GM12878 (cell line): ENCODE data around the gene PALLD. TPM values are rescaled to one million over a fixed set of nuclear protein-coding genes. Genes with fewer than 3 reads are reported as not detected.

Source experiments
- ATAC-seq: fragments of 200-7000 bp; cut with Tn5 transposase; 3 replicates; pipeline ENCODE4 v1.9.1; 2020; ENCODE audit warnings: mild to moderate bottlenecking, moderate library complexity
- BruUV-seq: library from RNA; stranded (reverse); fragments of 400-500 nt; replicated peaks from 2 replicates; lab custom pipeline; 2021; lab: Mats Ljungman, UMichigan
- CTCF ChIA-PET: fragments of 300-600 bp; sonication (Branson Sonifier 250); formaldehyde crosslinking; extraction: SDS; loops from one replicate; lab custom pipeline; 2021; ENCODE audit warnings: inconsistent platforms; lab: Yijun Ruan, JAX
- POLR2A ChIA-PET: fragments of 350-600 bp; formaldehyde crosslinking; extraction: SDS; loops from one replicate; lab custom pipeline; 2021; ENCODE audit warnings: inconsistent platforms; lab: Charles Lee
- RAD21 ChIA-PET: fragments of 300-600 bp; sonication (Branson Sonifier 250); formaldehyde crosslinking; loops from one replicate; lab custom pipeline; 2023; ENCODE audit warnings: antibody characterized with exemption; ENCODE audit not compliant: unreplicated experiment; lab: Charles Lee
- SMC1A ChIA-PET: fragments of 300-600 bp; sonication (Branson Sonifier 250); formaldehyde crosslinking; loops from one replicate; lab custom pipeline; 2023; ENCODE audit not compliant: unreplicated experiment, uncharacterized antibody; lab: Charles Lee
- DNase-seq: peaks from one replicate; pipeline ENCODE4 v3.0.0-alpha.2; 2011; ENCODE audit warnings: low read depth, low spot score
- FAIRE-seq: peaks from 3 replicates; lab custom pipeline; 2011; peaks lifted over from hg19 to GRCh38; lab: Jason Lieb, UNC
- H2AFZ ChIP-seq: 2 replicates; pipeline ENCODE4 v1.6.0; 2011; ENCODE audit warnings: low read depth, low read length, control low read depth; ENCODE audit not compliant: control insufficient read depth
- H3K27ac ChIP-seq: 2 replicates; pipeline ENCODE4 v1.5.1; 2011; ENCODE audit warnings: control low read depth; ENCODE audit not compliant: control insufficient read depth, insufficient read depth
- H3K27me3 ChIP-seq, 2 experiments: replicated peaks in 1 of 2; 2 replicates each; pipeline versions ENCODE4 v1.6.0 to v1.6.1; 2011; ENCODE audit warnings: low read length in 1 of 2; ENCODE audit not compliant: control insufficient read depth in 2 of 2, insufficient read depth in 2 of 2
- H3K36me3 ChIP-seq, 2 experiments: 2 replicates each; pipeline ENCODE4 v1.5.1; 2011; ENCODE audit warnings: low read length in 1 of 2; ENCODE audit not compliant: control insufficient read depth in 2 of 2, insufficient read depth in 2 of 2
- H3K4me1 ChIP-seq: 2 replicates; pipeline ENCODE4 v1.6.1; 2011; ENCODE audit warnings: mild to moderate bottlenecking, low read length, moderate library complexity, mixed read lengths; ENCODE audit not compliant: control insufficient read depth, insufficient read depth
- H3K4me2 ChIP-seq: 2 replicates; pipeline ENCODE4 v1.6.0; 2011; ENCODE audit warnings: control low read depth; ENCODE audit not compliant: control insufficient read depth, insufficient read depth
- H3K4me3 ChIP-seq: fragments of 200-600 bp; sonication (generic); 2 replicates; pipeline ENCODE4 v1.5.1; 2016
- H3K79me2 ChIP-seq: 2 replicates; pipeline ENCODE4 v1.6.0; 2011; ENCODE audit warnings: low read length; ENCODE audit not compliant: control insufficient read depth, insufficient read depth
- H3K9ac ChIP-seq: 2 replicates; pipeline ENCODE4 v1.8.0; 2011; ENCODE audit warnings: low read length, control low read depth, mixed read lengths; ENCODE audit not compliant: control insufficient read depth, insufficient read depth
- H3K9me3 ChIP-seq: replicated peaks from 3 replicates; pipeline ENCODE4 v1.5.1; 2011; ENCODE audit warnings: mild to moderate bottlenecking, low read length; ENCODE audit not compliant: control insufficient read depth, insufficient read depth
- H4K20me1 ChIP-seq: 2 replicates; pipeline ENCODE4 v1.6.0; 2011; ENCODE audit not compliant: control insufficient read depth, insufficient read depth
- DPF2 ChIP-seq: fragments of 450-650 bp; IDR thresholded peaks from 2 replicates; pipeline ENCODE4 v1.6.1; 2017; ENCODE audit warnings: mild to moderate bottlenecking
- EED ChIP-seq: sonication (generic); IDR thresholded peaks from 2 replicates; pipeline ENCODE4 v1.6.1; 2016; ENCODE audit warnings: antibody characterized with exemption, low read depth
- ESRRA ChIP-seq: IDR thresholded peaks from 2 replicates; pipeline ENCODE4 v1.6.1; 2012; ENCODE audit warnings: mild to moderate bottlenecking, low read length, improper control_type of control experiment
- HSF1 ChIP-seq: fragments of 150-350 bp; IDR thresholded peaks from 2 replicates; pipeline ENCODE4 v1.6.1; 2014; ENCODE audit warnings: mild to moderate bottlenecking, low read depth, low read length
- IRF4 ChIP-seq: IDR thresholded peaks from 2 replicates; pipeline ENCODE4 v1.6.1; 2011; ENCODE audit warnings: low read depth, low read length
- JUND ChIP-seq: IDR thresholded peaks from 2 replicates; pipeline ENCODE4 v1.6.1; 2012; ENCODE audit warnings: low read depth, mild to moderate bottlenecking, low read length, improper control_type of control experiment, moderate library complexity
- LARP7 ChIP-seq: fragments of 450-650 bp; IDR thresholded peaks from 2 replicates; pipeline ENCODE4 v1.6.1; 2017; ENCODE audit warnings: mild to moderate bottlenecking
- MXI1 ChIP-seq: fragments of 150-350 bp; IDR thresholded peaks from 2 replicates; pipeline ENCODE4 v1.6.1; 2011; ENCODE audit warnings: low read depth, mild to moderate bottlenecking, inconsistent platforms, low read length, improper control_type of control experiment
- NBN ChIP-seq: fragments of 450-650 bp; IDR thresholded peaks from 2 replicates; pipeline ENCODE4 v1.6.1; 2016
- NFXL1 ChIP-seq: fragments of 450-650 bp; IDR thresholded peaks from 2 replicates; pipeline ENCODE4 v1.6.1; 2017; ENCODE audit warnings: antibody characterized with exemption, mild to moderate bottlenecking, borderline replicate concordance
- TBL1XR1 ChIP-seq: IDR thresholded peaks from 2 replicates; pipeline ENCODE4 v1.6.1; 2012; ENCODE audit warnings: low read depth, low read length, improper control_type of control experiment
- ZBTB11 ChIP-seq: fragments of 450-650 bp; formaldehyde crosslinking; IDR thresholded peaks from 2 replicates; pipeline ENCODE4 v1.5.0; 2022; ENCODE audit warnings: mild to moderate bottlenecking, missing genetic modification characterization
- WGBS: methylation state at CpG from one replicate; pipeline ENCODE4 v1.1.6; 2016; ENCODE audit warnings: low lambda C conversion rate; ENCODE audit not compliant: insufficient replicate concordance, insufficient coverage; ENCODE audit errors: missing lambda C conversion rate; 5-methylcytosine and 5-hydroxymethylcytosine counted together
- in situ Hi-C: fragments of 300-500 bp; cut with MboI; formaldehyde crosslinking; loops from 9 replicates; pipeline ENCODE4 v1.14.3; 2018; ENCODE audit warnings: mixed read lengths
- intact Hi-C: fragments of 100-400 bp; cut with micrococcal nuclease; formaldehyde crosslinking; loops from one replicate; pipeline ENCODE4 v1.14.2; 2022; ENCODE audit not compliant: unreplicated experiment
- polyA plus RNA-seq, 11 experiments: library from polyadenylated mRNA; depleted of rRNA in 4 of 11; unstranded in 6 of 11; stranded (reverse) in 5 of 11; fragments of >200 nt; fragmentation: Nextera tagmentation in 4 of 11; fragmentation: Illumina TruSeq in 1 of 11; extraction: Ambion mirVana in 4 of 11; extraction: Trizol in 1 of 11; gene quantifications; 1 replicate in 1 of 11; 2 replicates in 10 of 11; pipeline versions ENCODE4 v1.2.1 to v1.2.3, GENCODE V29; 2011 to 2016; ENCODE audit warnings: inconsistent platforms in 2 of 11, missing spikeins in 2 of 11, low read depth in 1 of 11
- total RNA-seq, 4 experiments: library from RNA; depleted of rRNA in 3 of 4; stranded (reverse); fragments of >200 nt in 3 of 4; fragmentation: Illumina TruSeq in 1 of 4; extraction: Trizol in 1 of 4; gene quantifications; 2 replicates each; pipeline versions ENCODE4 v1.2.1 to v1.2.3, GENCODE V29; 2013 to 2021
- TF ChIP-seq, protein P1 (sequence below): fragments of 450-650 bp; IDR thresholded peaks from 2 replicates; pipeline ENCODE4 v1.6.1; 2017; ENCODE audit warnings: mild to moderate bottlenecking, moderate library complexity

PALLD gene
- total and polyA plus RNA-seq, 10 of the 15 experiments (the other 5 are each of a cell fraction or from before 2014, with no cell fraction given) = 1.0 to 7.7 (median 1.7) TPM

DNA sequence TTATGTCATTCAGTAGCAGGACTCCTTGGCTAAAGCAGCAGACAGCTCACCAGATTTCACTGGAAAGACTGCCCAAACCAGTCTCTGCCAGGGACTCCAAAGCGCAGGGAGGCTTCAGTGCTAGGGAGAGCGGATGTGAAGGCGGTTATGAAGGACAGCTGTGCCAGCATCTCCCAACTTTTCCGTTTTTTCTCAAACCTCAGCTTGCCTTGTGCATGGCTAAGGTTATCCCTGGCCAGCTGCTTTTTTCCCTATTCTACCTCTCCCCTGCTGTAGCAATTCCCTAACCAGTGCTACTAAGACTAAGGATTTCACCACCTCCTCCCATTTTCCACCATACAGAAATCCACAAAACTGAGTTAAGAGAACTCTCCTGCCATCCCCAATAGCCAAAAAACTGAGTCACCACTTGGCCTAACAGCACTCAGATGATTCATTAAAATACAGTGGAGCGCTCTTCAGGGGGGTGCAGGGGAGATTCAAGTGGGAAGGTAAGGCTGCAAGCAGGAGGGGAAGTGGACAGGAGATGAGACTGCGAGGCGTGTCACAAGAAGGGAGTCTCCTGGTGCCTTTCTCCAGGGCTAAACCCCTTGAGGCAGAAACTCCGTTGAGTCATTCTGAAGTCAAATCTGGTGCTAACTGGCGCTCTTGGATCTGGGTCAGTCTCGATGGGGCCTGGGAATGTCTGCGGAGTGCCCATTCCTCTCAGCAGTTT, 90.7 kb downstream of the PALLD start:
- no TSS peak for BruUV-seq
- ChIA-PET CTCF (interaction anchor here (1.2 to 5.8 kb wide), 4 partner anchors 122 to 331 kb away, joined by 3 to 108 read pairs (median 16); no protein-coding TSS in a partner anchor), SMC1A (interaction anchor here (1.8 to 3.5 kb wide), 6 partner anchors 13 to 342 kb away, joined by 4 to 65 read pairs (median 16); no protein-coding TSS in a partner anchor), POLR2A (no interaction called here), RAD21 (interaction anchor here (1.0 to 3.5 kb wide), 2 partner anchors 130 to 334 kb away, joined by 4 to 52 read pairs; no protein-coding TSS in a partner anchor)
- intact Hi-C loops (loop anchor here (5.0 to 10.0 kb wide), 3 partner anchors 125 to 417 kb away; no protein-coding TSS in a partner anchor), in situ Hi-C loops (loop anchor here (5.0 kb wide), 1 partner anchor 335 kb away; no protein-coding TSS in a partner anchor)
- no peak overlapping the region for H3K4me2 ChIP-seq
- no peaks in the 10 kb centered on the region for H3K9me3 ChIP-seq
- FAIRE-seq (no peak), ATAC-seq (no peak), DNase-seq (no peak)
- H3K79me2 ChIP-seq = no peaks in the 10 kb centered on the region
- no peaks in the 10 kb centered on the region for H4K20me1 ChIP-seq
- no peak overlapping the region for H3K27ac ChIP-seq
- no peak overlapping the region for H3K9ac ChIP-seq
- WGBS = 9% methylated on average over 11 of the region's 11 CpGs
- H3K27me3 ChIP-seq = no peaks in the 10 kb centered on the region
- H3K4me1 ChIP-seq = no peaks in the 10 kb centered on the region
- H3K4me3 ChIP-seq = no peak overlapping the region
- no peak overlapping the region for H2AFZ ChIP-seq
- H3K36me3 ChIP-seq = no peaks in the 10 kb centered on the region
- TF ChIP-seq DPF2 (no peak), LARP7 (no peak), TBL1XR1 (no peak), ESRRA (no peak), EED (no peak), MXI1 (no peak), JUND (no peak), IRF4 (no peak), ZBTB11 (CRISPR knock-in tag) (no peak), NBN (no peak), HSF1 (no peak), NFXL1 (no peak)
- TF ChIP-seq, protein P1, sequence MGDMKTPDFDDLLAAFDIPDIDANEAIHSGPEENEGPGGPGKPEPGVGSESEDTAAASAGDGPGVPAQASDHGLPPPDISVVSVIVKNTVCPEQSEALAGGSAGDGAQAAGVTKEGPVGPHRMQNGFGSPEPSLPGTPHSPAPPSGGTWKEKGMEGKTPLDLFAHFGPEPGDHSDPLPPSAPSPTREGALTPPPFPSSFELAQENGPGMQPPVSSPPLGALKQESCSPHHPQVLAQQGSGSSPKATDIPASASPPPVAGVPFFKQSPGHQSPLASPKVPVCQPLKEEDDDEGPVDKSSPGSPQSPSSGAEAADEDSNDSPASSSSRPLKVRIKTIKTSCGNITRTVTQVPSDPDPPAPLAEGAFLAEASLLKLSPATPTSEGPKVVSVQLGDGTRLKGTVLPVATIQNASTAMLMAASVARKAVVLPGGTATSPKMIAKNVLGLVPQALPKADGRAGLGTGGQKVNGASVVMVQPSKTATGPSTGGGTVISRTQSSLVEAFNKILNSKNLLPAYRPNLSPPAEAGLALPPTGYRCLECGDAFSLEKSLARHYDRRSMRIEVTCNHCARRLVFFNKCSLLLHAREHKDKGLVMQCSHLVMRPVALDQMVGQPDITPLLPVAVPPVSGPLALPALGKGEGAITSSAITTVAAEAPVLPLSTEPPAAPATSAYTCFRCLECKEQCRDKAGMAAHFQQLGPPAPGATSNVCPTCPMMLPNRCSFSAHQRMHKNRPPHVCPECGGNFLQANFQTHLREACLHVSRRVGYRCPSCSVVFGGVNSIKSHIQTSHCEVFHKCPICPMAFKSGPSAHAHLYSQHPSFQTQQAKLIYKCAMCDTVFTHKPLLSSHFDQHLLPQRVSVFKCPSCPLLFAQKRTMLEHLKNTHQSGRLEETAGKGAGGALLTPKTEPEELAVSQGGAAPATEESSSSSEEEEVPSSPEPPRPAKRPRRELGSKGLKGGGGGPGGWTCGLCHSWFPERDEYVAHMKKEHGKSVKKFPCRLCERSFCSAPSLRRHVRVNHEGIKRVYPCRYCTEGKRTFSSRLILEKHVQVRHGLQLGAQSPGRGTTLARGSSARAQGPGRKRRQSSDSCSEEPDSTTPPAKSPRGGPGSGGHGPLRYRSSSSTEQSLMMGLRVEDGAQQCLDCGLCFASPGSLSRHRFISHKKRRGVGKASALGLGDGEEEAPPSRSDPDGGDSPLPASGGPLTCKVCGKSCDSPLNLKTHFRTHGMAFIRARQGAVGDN = no peak
